OCI-LY7 (cell line): ENCODE measurements around the gene TLR6. TPM values are rescaled to one million over a fixed set of nuclear protein-coding genes. Genes with fewer than 3 reads are reported as not detected.

Experiments used
- BruUV-seq: library from RNA; stranded (reverse); fragments of 400-500 nt; replicated peaks from 2 replicates; lab custom pipeline; 2021; lab: Mats Ljungman, UMichigan
- CTCF ChIA-PET: fragments of 300-600 bp; sonication (Branson Sonifier 250); formaldehyde crosslinking; loops from one replicate; lab custom pipeline; 2022; ENCODE audit warnings: antibody characterized with exemption; ENCODE audit not compliant: unreplicated experiment; lab: Charles Lee
- POLR2A ChIA-PET: fragments of 300-600 bp; sonication (Branson Sonifier 250); formaldehyde crosslinking; loops from one replicate; lab custom pipeline; 2022; ENCODE audit warnings: antibody characterized with exemption; lab: Charles Lee
- DNase-seq: peaks from one replicate; pipeline ENCODE4 v3.0.0-alpha.2; 2015; ENCODE audit warnings: low spot score
- H2AFZ ChIP-seq: fragments of 200-600 bp; sonication (generic), shearing (Covaris generic); 2 replicates; pipeline ENCODE4 v1.6.1; 2014; ENCODE audit warnings: mild to moderate bottlenecking, antibody characterized with exemption, low read length, moderate library complexity
- H3K27ac ChIP-seq: fragments of 200-600 bp; sonication (generic); 2 replicates; pipeline ENCODE4 v1.5.1; 2014; ENCODE audit warnings: mixed run types, low read depth, mild to moderate bottlenecking, moderate library complexity, low read length, inconsistent platforms; ENCODE audit not compliant: poor library complexity, severe bottlenecking
- H3K36me3 ChIP-seq: fragments of 200-600 bp; sonication (generic); 2 replicates; pipeline ENCODE4 v1.6.1; 2014; ENCODE audit warnings: mild to moderate bottlenecking, antibody characterized with exemption, low read length, moderate library complexity, mixed read lengths; ENCODE audit not compliant: insufficient read depth
- H3K4me1 ChIP-seq: fragments of 200-600 bp; sonication (generic); 2 replicates; pipeline ENCODE4 v1.5.1; 2014; ENCODE audit warnings: mild to moderate bottlenecking, low read length; ENCODE audit not compliant: insufficient read depth, poor library complexity, severe bottlenecking
- H3K4me2 ChIP-seq: fragments of 200-600 bp; sonication (generic); 2 replicates; pipeline ENCODE4 v1.6.1; 2014; ENCODE audit warnings: mild to moderate bottlenecking, low read length
- H3K4me3 ChIP-seq: fragments of 200-600 bp; sonication (generic); 2 replicates; pipeline ENCODE4 v1.5.1; 2014; ENCODE audit warnings: mild to moderate bottlenecking, low read depth, low read length; ENCODE audit not compliant: poor library complexity, severe bottlenecking
- H3K79me2 ChIP-seq: fragments of 200-600 bp; sonication (generic); 2 replicates; pipeline ENCODE4 v1.6.1; 2016; ENCODE audit warnings: low read depth, mild to moderate bottlenecking, low read length, moderate library complexity, mixed read lengths; ENCODE audit not compliant: insufficient read depth
- H3K9me2 ChIP-seq: fragments of 200-600 bp; sonication (generic); 2 replicates; pipeline ENCODE4 v1.6.1; 2016; ENCODE audit warnings: mild to moderate bottlenecking, low read length, mixed read lengths; ENCODE audit not compliant: insufficient read depth
- H3K9me3 ChIP-seq: fragments of 200-600 bp; sonication (generic); 2 replicates; pipeline ENCODE4 v1.6.1; 2014; ENCODE audit warnings: mild to moderate bottlenecking, mixed run types, low read length, mixed read lengths
- H4K20me1 ChIP-seq: fragments of 200-600 bp; sonication (generic); 2 replicates; pipeline ENCODE4 v1.6.1; 2014; ENCODE audit warnings: mild to moderate bottlenecking, antibody characterized with exemption, low read length, moderate library complexity, mixed read lengths; ENCODE audit not compliant: insufficient read depth
- EZH2phosphoT487 ChIP-seq: fragments of 200-600 bp; sonication (generic); IDR thresholded peaks from 2 replicates; pipeline ENCODE4 v1.6.1; 2018; ENCODE audit warnings: low read depth, borderline replicate concordance, mild to moderate bottlenecking, mixed run types, antibody characterized with exemption, low read length, moderate library complexity, mixed read lengths
- intact Hi-C: fragments of 100-400 bp; cut with micrococcal nuclease; formaldehyde crosslinking; loops from one replicate; pipeline ENCODE4 v1.10.0; 2022; ENCODE audit not compliant: unreplicated experiment
- total RNA-seq, 2 experiments: library from RNA; depleted of rRNA in 1 of 2; stranded (reverse); fragments of >200 nt in 1 of 2; shearing (Covaris generic) in 1 of 2; gene quantifications; 2 replicates each; pipeline ENCODE4 v1.2.3, GENCODE V29; 2014 to 2022
- TF ChIP-seq, protein P1 (sequence below): fragments of 200-600 bp; sonication (generic); conservative IDR thresholded peaks from 2 replicates; pipeline ENCODE4 v1.5.1; 2014; ENCODE audit warnings: mild to moderate bottlenecking, antibody characterized with exemption, low read length, moderate library complexity, mixed read lengths

Gene TLR6
- total RNA-seq, 2 experiments from 2014 or later: 1.5 to 9.2 TPM

DNA sequence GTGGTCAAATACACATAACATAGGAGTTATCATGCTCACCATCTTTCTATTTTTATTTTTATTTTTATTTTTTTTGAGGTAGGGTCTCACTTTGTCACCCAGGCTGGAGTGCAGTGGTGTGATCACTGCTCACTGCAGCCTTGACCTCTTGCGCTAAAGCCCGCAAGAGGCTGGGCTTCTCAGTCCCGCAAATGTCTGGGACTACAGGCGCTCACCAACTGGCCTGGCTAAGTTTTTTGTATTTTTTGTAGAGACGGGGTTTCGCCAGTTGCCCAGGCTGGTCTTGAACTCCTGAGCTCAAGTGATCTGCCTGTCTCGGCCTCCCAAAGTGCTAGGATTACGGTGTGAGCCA, 73.5 kb downstream of the TLR6 start:
- no TSS peak for BruUV-seq
- peaks cover 37% of the 10 kb centered on the region for H3K4me1 ChIP-seq
- peaks cover 19% of the 10 kb centered on the region for H3K36me3 ChIP-seq
- no peaks in the 10 kb centered on the region for H3K9me2 ChIP-seq
- no peak overlapping the region for H3K4me3 ChIP-seq
- peaks cover 47% of the 10 kb centered on the region for H3K79me2 ChIP-seq
- ChIA-PET POLR2A (interaction anchor here (0.7 to 8.9 kb wide), 10 partner anchors 11 to 245 kb away, joined by 3 to 348 read pairs (median 10); partner anchors contain the start of genes TLR1 and TLR6), CTCF (interaction anchor here (0.6 to 6.7 kb wide), 6 partner anchors 15 to 36 kb away, joined by 3 to 145 read pairs (median 5); partner anchors contain the start of gene TLR1)
- intact Hi-C loops: loop anchor here (1.0 to 10.0 kb wide), 2 partner anchors 22 to 352 kb away; no protein-coding TSS in a partner anchor
- no peaks in the 10 kb centered on the region for H4K20me1 ChIP-seq
- H2AFZ ChIP-seq: no peak overlapping the region
- TF ChIP-seq, protein P1, sequence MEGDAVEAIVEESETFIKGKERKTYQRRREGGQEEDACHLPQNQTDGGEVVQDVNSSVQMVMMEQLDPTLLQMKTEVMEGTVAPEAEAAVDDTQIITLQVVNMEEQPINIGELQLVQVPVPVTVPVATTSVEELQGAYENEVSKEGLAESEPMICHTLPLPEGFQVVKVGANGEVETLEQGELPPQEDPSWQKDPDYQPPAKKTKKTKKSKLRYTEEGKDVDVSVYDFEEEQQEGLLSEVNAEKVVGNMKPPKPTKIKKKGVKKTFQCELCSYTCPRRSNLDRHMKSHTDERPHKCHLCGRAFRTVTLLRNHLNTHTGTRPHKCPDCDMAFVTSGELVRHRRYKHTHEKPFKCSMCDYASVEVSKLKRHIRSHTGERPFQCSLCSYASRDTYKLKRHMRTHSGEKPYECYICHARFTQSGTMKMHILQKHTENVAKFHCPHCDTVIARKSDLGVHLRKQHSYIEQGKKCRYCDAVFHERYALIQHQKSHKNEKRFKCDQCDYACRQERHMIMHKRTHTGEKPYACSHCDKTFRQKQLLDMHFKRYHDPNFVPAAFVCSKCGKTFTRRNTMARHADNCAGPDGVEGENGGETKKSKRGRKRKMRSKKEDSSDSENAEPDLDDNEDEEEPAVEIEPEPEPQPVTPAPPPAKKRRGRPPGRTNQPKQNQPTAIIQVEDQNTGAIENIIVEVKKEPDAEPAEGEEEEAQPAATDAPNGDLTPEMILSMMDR: peak; percentile 29; the same call in 1 of the 2 replicates
- no peak for TF ChIP-seq EZH2phosphoT487
- no peak for DNase-seq
- H3K9me3 ChIP-seq: peaks cover 13% of the 10 kb centered on the region; the same call in 1 of the 2 replicates
- H3K27ac ChIP-seq: peak overlapping the region; percentile 90
- H3K4me2 ChIP-seq: no peak overlapping the region

DNA sequence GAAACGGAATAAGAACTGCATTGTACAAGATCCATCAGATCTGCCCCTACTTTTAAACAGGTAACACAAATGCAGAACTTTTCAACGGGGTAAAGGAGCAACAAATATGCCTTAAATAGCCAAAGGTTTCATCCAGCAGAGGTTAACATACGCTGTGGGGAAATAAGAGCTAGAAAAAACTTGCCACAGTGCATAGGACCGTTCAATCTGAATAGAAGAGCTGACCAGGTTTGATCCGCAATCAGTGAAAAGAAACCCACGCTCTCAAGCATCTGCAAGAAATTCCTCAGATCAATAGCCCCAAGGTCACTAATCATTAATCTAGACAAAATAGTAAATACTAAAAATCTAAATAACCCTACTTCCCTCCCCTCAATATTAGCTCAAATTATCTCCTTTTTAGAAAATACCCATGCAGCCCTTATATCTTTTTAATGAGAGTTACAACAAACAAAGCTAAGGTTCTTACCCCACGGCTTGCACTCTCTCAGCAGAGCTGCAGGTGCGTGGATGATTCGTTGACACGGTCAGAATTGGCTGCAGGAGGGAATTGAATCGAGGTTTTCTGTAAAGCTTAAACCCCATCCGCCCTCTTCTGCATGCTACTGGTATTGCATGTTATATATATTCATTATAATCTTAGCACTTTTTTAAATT, 74.0 kb downstream of the TLR6 start, which contains the start of gene TLR10:
Gene TLR10, minus strand, starts transcription at position 539 of the 657 bp plus-strand sequence. CDS start 7,400 bp downstream, outside the sequence.
- H3K4me1 ChIP-seq: peaks cover 37% of the 10 kb centered on the region

More for the DNA sequence above, 74.0 kb downstream of the TLR6 start, which contains the start of gene TLR10:
- DNase-seq: peak; percentile 95
- Histone ChIP-seq H4K20me1 (no peaks in the 10 kb centered on the region), H3K9me2 (no peaks in the 10 kb centered on the region), H3K36me3 (peaks cover 24% of the 10 kb centered on the region), H3K27ac (peak within 1 kb of the TSS; percentile 90), H3K4me2 (peak within 1 kb of the TSS; percentile 75), H3K9me3 (peaks cover 13% of the 10 kb centered on the region; the same call in 1 of the 2 replicates), H3K79me2 (peaks cover 51% of the 10 kb centered on the region), H2AFZ (peak within 1 kb of the TSS; percentile 66; the same call in 1 of the 2 replicates), H3K4me3 (peak within 1 kb of the TSS; percentile 75)
- POLR2A ChIA-PET: interaction anchor here (0.6 to 8.9 kb wide), 14 partner anchors 12 to 538 kb away, joined by 3 to 348 read pairs (median 6); partner anchors contain the start of genes TLR1 and TLR6
- intact Hi-C loops: loop anchor here (1.0 to 10.0 kb wide), 4 partner anchors 21 to 352 kb away; partner anchors contain the start of gene TLR6
- CTCF ChIA-PET: interaction anchor here (0.6 to 6.7 kb wide), 7 partner anchors 10 to 37 kb away, joined by 3 to 145 read pairs (median 4); partner anchors contain the start of gene TLR1
- BruUV-seq: TSS peak; percentile 84
- TF ChIP-seq EZH2phosphoT487: no peak
- TF ChIP-seq, protein P1: peak; percentile 84
